ENCODE measurements around the gene OR2M7.

DNA sequence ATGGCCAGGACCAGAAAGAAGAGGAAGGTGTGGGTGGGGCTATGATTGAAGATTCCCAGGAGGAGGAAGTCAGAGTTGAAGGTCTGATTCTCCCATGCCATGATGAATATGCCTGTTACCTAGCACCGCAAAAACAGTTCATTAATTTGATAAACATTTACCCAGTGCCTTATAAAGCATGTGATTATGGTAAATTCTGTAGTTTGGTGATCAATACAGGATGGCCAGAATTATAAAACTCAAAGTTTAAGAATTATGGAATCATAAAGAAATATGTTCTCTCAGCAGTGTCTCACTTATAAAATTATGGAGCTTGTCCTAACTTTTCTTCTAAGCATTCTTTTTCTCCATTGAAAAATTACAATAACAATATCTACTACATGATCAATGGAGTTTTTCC, at the start of gene OR2M7:
- TF ChIP-seq, protein P1, sequence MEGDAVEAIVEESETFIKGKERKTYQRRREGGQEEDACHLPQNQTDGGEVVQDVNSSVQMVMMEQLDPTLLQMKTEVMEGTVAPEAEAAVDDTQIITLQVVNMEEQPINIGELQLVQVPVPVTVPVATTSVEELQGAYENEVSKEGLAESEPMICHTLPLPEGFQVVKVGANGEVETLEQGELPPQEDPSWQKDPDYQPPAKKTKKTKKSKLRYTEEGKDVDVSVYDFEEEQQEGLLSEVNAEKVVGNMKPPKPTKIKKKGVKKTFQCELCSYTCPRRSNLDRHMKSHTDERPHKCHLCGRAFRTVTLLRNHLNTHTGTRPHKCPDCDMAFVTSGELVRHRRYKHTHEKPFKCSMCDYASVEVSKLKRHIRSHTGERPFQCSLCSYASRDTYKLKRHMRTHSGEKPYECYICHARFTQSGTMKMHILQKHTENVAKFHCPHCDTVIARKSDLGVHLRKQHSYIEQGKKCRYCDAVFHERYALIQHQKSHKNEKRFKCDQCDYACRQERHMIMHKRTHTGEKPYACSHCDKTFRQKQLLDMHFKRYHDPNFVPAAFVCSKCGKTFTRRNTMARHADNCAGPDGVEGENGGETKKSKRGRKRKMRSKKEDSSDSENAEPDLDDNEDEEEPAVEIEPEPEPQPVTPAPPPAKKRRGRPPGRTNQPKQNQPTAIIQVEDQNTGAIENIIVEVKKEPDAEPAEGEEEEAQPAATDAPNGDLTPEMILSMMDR (IDR thresholded peaks at IDR 0.05) = no peak
- TF ChIP-seq, protein P2, sequence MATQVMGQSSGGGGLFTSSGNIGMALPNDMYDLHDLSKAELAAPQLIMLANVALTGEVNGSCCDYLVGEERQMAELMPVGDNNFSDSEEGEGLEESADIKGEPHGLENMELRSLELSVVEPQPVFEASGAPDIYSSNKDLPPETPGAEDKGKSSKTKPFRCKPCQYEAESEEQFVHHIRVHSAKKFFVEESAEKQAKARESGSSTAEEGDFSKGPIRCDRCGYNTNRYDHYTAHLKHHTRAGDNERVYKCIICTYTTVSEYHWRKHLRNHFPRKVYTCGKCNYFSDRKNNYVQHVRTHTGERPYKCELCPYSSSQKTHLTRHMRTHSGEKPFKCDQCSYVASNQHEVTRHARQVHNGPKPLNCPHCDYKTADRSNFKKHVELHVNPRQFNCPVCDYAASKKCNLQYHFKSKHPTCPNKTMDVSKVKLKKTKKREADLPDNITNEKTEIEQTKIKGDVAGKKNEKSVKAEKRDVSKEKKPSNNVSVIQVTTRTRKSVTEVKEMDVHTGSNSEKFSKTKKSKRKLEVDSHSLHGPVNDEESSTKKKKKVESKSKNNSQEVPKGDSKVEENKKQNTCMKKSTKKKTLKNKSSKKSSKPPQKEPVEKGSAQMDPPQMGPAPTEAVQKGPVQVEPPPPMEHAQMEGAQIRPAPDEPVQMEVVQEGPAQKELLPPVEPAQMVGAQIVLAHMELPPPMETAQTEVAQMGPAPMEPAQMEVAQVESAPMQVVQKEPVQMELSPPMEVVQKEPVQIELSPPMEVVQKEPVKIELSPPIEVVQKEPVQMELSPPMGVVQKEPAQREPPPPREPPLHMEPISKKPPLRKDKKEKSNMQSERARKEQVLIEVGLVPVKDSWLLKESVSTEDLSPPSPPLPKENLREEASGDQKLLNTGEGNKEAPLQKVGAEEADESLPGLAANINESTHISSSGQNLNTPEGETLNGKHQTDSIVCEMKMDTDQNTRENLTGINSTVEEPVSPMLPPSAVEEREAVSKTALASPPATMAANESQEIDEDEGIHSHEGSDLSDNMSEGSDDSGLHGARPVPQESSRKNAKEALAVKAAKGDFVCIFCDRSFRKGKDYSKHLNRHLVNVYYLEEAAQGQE (IDR thresholded peaks at IDR 0.05; ENCODE audit: insufficient read depth in 1 of 2, low read depth in 2 of 2, low read length in 1 of 2) = no peak
- TF ChIP-seq TCF7L2 (IDR thresholded peaks at IDR 0.05; ENCODE audit: low read depth, low read length) (no peak), POLR2AphosphoS5 (IDR thresholded peaks at IDR 0.05; ENCODE audit: low read depth, low read length) (no peak), SIN3A (IDR thresholded peaks at IDR 0.05; ENCODE audit: borderline replicate concordance, insufficient read depth, low read depth, low read length) (no peak)

Measured in Panc1 (cell line).